Stimulated activated CD8-positive, alpha-beta memory T cell treated with anti-CD3 and anti-CD28 coated beads, Interleukin-12 subunit alpha, Interleukin-12 subunit beta, amount 100 ng/mL, for 24 hours (primary cell): ENCODE data around the gene CRIP3.

ENCODE experiments used
- DNase-seq: peaks from one replicate; pipeline ENCODE4 v3.0.0-alpha.2; 2020; ENCODE audit errors: extremely low read depth

The CRIP3 gene

DNA sequence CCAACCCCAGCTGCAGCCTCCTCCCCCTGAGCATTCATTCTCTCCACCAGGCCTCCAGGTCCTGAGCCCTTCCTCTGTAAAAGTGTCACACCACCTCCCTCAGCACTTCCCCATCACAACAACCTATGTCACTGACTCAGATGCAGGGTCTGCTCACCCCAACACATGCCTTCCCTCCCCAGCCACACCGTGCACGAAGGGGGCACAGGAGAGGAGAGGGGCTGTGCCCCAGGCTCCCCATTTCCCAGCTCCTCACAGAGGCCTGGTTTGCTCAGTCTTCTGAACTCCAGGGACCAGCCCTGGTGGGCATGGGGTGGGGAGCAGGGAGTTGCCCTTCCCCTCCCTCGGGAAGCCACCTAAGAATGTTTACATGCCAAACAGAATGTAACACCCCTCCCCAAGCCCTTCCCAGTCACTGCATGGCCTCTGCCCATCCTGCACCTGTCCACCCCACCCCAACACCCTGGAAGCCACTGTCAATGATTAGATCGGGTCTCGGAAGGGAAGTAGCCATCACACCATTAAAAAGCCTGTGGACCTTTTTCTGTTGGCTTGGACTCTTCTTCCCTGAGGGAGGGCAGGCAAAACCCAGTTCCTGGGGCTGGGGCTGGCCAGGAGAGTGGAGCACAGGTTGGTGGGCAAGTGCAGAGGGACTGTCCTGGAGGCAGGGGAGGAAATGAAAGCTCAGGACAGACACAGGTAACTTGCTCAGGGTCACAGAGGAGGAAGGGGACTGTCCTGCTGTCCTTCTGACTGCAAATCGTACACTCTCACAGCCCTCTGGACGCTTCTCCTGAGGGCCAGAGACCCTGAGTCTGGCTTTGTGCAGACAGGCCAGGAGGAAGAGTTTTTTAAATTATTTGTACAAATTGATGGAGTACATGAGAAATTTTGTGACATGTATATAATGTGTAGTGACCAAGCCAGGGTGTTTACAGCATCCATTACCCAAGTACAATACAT lies 20.6 kb downstream of the CRIP3 start:
- DNase-seq: no peak

DNA sequence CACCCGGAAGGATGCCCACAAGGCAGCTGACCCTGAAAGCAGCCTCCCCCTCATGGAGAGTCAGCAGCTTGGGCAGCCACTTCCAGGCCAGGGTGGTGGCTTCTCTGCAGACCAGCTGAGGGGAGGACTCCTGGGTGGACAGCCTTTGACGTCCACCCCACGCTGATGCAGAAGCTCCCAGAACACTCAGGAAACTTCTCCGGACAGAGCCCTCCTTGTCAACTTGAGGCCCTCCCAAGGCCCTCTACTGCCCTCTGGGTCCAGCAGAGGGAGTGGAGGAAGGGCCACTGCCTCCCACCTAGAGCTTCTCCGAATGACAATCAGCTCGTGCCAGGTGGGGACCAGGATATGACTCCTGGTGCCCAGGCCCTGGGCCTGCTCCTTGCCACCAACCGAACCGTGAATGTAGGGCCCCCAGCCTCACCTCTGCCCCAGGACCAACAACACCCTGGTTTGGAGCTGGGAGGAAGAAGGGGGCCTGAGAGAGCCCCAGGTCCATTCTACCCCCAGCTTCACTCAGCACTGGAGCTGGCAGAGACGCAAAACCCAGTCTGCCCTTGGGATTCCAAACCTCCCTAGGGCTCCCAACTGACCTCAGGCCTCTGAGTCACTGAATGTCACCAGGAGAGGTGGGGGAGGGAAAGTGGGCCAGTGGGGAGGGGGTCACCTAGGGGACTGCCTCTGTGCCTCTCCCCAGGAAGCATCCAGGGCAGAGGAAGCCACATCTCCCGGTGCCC lies 21.5 kb downstream of the CRIP3 start:
- DNase-seq: no peak

DNA sequence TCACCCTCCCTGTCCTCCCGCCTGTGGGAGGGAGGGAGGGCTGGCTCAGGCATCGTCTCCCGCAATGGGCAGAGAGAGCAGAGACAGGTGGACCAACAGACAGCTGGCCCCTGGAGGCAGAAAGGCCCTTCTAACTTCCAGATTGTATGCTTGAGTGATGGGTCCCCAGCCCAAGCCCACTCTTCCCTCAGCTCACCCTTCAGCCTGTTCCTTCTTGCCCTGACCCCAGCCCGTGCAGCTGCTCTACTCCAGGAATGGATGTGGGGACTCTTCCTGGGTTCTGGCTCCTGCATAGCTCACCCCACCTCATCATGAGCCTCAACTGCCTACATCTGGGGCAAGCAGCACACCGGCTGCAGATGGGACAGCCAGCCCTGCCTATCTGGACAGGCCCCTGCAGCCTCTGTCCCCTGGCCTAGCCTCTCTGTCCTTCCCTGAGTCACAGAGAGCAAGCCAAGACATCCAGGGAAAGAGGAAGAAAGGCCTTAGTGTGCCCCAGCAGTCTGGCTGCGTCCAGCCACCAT lies 22.1 kb downstream of the CRIP3 start:
- DNase-seq: no peak

DNA sequence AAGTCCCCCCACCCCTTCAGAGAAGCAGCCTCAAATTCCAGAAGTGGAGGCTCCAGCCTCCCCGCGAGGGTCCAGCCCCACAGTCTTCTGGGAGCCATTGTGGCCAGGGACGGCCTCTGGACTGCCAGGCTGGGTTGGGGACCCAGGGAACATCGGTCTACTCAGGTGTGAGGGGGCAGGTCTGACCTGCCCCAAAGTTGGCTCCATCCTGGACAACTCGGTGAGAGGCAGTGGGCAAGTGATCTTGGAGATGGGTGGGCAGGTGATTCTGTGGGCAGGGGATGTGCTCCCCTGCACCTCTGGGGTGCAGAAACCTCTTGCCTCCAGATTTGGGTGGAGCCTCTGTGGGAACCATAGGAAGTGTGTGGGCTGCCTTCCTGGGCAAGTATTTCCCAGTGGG lies 22.8 kb downstream of the CRIP3 start:
- DNase-seq: no peak

DNA sequence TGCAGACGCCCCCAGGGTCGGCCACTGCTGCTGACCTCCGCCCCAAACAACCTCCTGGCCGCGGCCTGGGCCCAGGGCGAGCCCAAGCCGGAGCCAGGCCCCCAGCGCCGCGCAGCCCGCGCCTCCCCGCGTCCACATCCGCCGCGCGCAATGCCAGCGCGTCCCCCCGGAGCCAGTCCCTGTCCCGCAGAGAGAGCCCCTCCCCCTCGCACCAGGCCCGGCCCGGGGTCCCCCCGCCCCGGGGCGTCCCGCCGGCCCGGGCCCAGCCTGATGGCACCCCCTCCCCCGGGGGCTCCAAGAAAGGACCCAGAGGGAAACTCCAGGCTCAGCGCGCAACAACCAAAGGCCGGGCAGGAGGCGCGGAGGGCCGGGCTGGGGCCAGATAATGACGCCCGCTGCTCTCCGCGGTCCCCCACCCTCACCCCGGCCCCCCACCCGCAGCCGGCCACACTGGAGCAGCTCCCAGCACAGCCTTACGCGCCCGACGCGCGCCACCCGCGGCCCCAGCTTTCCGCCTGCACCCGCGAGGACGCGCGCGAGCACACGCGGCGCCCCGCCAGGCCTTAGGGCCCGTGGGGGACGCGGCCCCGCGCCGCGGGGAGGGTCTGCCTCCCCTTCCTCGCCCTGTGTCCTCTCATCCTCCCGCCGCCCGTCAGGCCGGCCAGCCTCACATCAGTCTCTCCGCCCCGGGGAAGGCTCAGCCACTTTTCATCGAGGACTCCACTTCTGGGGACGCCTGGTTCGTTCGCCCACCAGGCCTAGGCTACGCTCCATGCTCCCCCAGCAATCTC lies 23.4 kb downstream of the CRIP3 start:
- no peak for DNase-seq

DNA sequence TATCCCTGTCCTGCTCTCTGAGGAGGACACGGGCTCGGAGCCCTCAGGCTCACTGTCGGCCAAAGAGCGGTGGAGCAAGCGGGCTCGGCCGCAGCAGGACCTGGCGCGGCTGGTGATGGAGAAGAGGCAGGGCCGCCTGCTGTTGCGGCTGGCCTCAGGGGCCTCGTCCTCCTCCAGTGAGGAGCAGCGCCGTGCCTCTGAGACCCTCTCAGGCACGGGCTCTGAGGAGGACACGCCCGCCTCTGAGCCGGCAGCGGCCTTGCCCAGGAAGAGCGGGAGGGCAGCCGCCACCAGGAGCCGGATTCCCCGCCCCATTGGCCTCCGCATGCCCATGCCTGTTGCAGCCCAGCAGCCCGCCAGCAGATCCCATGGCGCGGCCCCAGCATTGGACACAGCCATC lies 24.7 kb downstream of the CRIP3 start:
- no peak for DNase-seq

DNA sequence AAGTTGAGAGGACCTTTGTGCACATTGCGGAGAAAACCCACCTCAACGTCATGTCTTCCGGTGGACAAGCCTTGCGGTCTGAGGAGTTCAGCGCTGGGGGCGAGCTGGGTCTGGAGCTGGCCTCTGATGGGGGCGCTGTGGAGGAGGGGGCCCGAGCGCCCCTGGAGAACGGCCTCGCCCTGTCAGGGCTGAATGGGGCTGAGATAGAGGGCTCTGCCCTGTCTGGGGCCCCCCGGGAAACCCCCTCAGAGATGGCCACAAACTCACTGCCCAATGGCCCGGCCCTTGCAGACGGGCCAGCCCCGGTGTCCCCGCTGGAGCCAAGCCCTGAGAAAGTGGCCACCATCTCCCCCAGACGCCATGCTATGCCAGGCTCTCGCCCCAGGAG lies 25.1 kb downstream of the CRIP3 start:
- DNase-seq: no peak

DNA sequence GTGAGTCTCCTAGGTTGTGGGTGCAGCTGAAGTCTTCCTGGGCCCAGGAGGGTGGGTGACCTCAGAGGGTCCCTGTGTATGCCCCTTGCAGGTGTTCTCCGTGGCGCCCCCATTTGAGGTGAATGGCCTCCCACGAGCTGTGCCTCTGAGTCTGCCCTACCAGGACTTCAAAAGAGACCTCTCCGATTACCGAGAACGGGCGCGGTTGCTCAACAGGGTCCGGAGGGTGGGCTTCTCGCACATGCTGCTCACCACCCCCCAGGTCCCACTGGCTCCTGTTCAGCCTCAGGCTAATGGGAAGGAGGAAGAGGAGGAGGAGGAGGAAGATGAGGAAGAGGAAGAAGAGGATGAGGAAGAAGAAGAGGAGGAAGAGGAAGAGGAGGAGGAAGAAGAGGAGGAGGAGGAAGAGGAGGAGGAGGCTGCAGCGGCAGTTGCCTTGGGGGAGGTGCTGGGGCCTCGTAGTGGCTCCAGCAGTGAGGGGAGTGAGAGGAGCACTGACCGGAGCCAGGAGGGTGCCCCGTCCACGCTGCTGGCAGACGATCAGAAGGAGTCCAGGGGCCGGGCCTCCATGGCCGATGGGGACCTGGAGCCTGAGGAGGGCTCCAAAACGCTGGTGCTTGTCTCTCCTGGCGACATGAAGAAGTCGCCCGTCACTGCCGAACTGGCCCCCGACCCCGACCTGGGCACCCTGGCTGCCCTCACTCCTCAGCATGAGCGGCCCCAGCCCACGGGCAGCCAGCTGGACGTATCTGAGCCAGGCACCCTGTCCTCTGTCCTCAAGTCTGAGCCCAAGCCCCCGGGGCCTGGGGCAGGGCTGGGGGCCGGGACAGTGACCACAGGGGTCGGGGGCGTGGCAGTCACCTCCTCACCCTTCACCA lies 25.8 kb downstream of the CRIP3 start:
- no peak for DNase-seq

DNA sequence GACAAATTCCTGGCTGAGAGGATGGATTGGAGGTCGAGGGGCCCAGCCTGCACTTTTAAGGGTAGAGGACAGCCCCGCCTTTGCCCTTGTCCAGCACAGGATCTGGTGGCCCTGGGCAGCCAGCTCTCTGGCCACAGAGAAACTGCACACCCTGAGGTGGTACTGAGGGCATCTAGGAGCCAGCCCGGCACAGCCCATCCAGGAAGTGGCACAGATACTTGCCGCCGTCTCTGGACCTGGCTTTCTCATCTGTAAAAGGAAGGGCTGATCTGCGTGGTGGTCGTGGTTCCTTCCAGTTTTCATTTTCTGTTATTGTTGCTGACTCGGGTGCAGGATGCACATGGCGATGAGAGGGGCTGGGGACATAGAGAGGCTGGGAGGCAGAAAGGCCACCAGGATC lies 26.6 kb downstream of the CRIP3 start:
- no peak for DNase-seq

DNA sequence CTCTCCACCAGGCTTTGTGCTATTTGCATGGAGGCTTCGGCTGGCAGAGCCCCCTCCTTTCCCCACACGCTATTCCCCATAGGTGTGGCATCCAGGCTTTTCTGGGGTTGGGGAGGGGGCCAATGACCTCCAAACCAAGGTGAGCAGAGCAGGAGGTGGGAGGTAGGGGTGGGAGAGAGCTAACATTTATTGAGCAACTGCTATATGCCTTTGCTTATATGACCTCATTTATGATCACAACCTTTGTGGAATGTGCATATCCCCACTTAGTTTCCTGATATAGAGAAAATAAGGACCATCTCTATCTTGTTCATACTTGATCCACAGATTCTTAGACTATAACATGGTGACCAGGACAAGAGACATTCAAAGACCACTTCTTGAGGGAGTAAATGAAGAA lies 28.4 kb downstream of the CRIP3 start:
- DNase-seq: no peak

DNA sequence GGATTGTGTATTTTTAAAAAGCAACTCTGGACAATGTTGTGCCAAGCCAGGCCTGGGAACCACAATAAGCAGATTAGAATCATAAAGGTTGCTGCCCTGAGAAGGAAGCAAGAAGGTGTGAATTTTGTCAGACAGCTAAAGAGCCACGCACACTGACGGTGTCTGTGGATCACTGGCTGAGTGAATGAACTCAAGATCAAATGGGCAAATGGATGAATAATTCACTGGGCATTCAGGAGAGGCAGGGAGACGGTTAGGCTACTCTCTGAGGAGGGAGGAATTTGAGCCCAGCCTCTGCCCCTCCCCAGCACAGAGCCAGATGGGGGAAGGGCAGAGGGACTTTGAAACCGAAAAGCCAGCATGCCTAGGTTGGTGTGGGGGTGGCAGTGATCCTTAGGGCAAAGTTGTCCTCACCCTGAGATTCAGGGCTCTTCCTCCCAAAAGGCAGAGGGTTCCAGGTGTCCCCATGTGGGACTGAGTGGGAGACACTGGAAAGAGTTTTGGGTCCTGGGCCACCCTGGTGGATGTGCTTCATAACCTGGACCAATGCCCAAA lies 30.0 kb downstream of the CRIP3 start:
- DNase-seq: no peak

DNA sequence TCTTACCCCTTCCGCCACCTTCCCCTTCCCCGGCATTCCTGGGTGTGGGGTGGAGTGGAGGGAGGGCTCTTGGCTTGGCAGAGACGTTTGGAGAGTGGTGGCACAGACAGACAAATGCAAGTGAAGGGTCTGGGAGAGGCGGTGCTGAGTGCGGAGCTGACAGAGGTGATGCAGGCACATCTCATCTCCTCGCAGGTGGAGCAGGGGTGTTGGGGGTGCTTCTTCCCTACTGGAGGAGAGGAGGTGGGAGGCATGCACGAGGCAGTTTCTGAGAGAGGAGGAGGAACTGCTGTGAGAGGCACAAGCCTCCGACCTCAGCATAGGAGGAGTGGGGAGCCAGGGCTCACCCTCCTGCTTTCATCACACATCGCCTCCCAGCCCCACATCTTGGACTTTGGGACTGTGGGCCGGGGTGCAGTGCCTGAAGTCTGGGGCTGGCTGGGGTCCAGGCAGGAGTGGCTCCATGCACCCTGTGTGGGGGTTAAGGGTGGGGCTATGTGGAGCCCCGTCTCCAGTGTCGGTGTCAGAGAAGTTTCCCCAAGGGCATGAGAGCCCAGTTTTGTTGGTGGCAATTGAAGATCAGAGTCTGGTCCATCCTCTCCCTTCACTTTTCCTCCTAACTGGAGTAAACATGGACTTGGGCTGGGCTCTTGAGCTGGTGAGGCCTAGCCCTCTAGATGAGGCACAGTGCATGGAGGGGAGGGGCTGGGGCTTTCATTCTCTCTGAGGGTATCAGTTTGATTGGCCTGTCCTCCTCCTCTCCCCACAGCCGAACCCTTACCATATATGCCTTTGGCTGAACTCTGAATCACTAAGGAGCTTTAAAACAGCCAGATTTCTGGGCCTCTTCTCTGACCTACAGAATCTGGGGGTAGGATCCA lies 30.7 kb downstream of the CRIP3 start:
- no peak for DNase-seq

DNA sequence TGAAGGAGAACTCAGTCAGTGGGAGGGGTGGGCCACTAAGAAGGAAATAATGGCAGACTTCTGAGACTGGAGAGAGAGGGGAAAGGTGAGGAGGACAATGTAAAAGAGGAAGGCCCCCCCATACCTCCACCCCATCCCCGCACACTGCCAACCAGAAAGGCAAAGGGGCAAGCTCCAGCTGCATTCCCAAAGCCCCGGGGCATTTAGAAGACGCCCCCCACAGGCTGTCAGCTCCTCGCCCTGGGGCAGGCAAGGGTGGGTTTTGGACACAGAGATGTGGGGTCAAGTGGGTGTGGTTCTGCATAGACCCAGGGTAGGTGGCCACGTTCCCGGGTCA lies 31.4 kb downstream of the CRIP3 start:
- no peak for DNase-seq

DNA sequence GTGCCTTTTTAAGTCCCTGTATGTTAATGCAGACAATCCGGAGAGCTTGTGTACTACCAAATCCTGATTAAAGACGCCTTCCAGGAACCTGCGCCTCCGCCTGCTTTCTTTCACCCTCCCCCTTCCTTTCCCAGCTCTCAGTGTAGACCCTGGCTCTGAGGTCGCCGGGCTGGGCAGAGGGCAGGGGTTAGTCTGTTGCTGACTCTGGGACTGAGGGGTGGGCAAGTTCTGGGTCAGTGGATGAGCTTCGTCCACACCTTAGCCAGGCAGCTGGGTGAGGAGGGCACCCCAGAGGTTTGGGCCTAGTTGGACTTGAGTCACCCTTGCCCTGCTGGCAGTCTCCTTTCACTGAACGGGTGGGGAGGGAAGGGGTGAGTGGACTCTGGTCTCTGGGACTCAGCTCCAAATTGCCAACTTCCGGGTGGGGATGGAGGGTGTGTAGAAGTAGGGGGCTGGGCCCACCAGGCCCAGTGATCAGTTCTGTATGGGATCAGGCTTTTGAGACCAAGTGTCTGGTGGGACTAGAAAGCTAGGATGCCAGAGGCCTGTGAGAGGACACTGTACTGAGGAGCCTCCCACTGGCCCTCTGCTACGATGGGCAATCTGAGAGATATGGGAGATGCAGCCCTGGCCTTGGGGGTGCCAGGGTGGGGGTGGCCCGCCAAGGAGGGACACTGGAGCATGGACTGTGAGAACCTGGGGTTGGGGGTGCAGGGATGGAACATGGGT lies 31.9 kb downstream of the CRIP3 start:
- DNase-seq: no peak

DNA sequence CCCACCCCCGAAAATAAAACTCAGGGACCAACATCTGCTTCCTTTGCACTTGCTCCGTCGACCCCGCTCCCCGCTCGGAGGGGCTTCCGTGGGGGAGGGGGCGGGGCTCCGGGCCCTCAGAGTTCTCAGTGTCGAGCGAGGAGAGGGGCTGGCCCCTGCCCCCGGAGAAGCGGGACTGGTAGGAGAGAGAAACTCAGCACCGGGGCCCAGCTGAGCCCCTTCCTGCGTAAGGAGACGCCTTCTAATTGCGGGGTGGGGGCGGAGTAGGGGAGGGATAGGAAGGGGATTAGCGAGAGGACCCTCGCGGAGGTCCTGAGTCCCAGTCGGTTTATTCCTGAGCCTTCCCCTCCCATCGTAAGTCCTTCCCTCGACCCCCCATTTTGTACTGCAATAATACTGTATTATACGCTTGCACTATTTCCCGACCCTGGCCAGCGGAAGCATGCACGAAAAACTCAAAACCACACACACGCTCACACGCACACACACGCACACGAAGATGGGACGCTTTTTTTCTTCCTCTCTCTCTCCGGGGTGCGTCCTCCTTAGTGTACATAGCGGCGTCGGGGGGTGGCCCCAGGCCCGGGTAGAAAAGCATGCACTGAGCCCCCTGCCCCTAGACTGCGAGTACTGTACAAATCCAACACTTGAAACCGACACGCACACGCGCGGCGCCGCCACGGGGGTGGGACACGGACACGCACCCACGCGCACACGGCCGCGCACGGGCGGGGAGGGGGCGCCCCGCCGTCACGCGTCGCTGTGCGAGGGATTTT lies 32.6 kb downstream of the CRIP3 start:
- DNase-seq: no peak

DNA sequence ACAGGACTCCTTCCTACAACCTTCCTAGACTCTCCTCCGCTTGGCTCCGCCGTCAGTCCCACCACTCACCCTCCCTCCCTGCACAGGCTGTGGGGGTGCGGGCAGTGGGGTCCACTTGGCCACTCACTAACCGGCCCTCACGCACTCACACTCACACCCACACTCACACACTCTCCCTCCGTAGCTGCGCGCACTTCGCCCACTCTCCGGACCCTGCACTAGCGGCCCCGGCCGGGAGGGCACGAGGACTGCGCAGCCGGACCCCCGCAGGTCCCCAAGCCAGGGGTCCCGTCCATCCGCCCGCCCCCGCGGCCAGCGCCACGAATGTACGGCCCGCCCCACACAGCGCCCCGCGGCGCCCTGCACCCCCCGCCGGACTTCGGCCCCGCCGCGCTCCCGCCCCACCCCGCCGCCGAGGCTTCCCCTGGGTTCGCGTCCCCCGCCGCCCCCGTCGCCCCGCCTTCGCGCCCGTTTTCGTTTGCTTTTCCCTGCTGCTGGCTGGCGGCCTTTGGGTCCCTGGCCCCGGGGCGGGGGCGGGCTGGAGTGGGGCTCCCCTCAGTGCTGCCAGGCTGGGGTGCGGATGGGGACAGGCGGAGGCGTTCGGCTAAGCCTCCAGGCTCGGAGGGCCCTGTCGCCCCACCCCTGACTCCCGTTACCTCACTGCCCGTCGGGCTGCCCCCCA lies 33.6 kb downstream of the CRIP3 start:
- DNase-seq: no peak

DNA sequence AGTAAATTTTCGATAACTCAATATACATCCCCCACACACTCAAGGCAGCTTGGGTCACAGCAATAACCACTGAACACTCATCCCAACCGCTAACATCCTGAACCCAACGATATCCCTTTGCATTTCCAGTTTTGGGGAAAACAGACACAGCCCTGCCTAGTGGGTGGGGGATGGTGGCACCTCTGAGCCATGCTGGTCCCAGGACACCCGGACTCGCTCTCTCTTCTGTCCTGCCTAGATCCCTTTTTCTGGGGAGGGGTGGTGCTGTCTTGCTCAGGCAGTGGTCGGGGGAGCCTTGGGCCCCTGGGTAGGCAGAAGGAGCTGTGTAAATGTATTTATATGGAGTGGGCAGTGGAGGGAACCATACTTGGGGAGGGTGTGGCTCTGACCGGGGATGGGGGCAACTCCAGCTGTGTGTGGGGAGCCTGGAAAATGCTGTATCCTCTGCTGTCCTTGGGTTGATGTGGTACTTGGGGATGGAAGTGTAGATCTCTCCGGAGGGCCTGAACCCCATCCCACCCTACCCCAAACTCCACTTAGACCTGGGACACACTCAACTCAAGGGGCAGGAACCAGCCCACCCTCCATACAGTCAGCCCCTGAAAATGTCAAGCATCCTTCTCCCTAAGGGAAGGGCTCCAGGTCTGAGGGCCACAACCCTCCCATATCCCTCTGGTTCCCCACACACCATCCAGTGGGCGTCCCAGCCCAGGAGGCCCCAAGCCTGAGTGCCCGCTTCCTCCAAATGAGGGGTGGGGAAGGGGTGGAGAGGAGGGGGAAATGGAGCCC lies 34.3 kb downstream of the CRIP3 start:
- no peak for DNase-seq
